ENCODE measurements around the gene UBA6.

The UBA6 gene

GRCh38 chr4:67700116-67700737 lies 728 bp downstream of the UBA6 start:
- H3K9ac ChIP-seq (ENCODE audit: low read depth, low read length), result peak overlapping the region; percentile 82
- peaks cover 96% of the 10 kb centered on the region for H3K79me2 ChIP-seq (ENCODE audit: insufficient read depth, low read length)
- H3K4me1 ChIP-seq (ENCODE audit: insufficient read depth, low read length), result peaks cover 60% of the 10 kb centered on the region
- peak; percentile 31 for ATAC-seq (ENCODE audit: insufficient read depth, low read depth)
- peak; percentile 24 for DNase-seq
- peak overlapping the region; percentile 77 to 94 for H3K4me3 ChIP-seq (ENCODE audit: low read depth in 1 of 2, low read length in 2 of 2)
- no peaks in the 10 kb centered on the region for H3K27me3 ChIP-seq (ENCODE audit: insufficient read depth, low read length, poor library complexity)
- H2AFZ ChIP-seq (ENCODE audit: low read depth, low read length), result peak overlapping the region; percentile 75
- H3K4me2 ChIP-seq (ENCODE audit: insufficient read depth, low read length), result peak overlapping the region; percentile 88
- H4K20me1 ChIP-seq (ENCODE audit: insufficient read depth, low read length), result peaks cover 3% of the 10 kb centered on the region; the same call in 1 of the 2 replicates
- peaks cover 33% of the 10 kb centered on the region for H3K36me3 ChIP-seq (ENCODE audit: insufficient read depth, low read length)
- TF ChIP-seq EZH2 (IDR thresholded peaks at IDR 0.05; ENCODE audit: borderline replicate concordance, low read depth, low read length, severe bottlenecking), result no peak
- TF ChIP-seq, protein P1, sequence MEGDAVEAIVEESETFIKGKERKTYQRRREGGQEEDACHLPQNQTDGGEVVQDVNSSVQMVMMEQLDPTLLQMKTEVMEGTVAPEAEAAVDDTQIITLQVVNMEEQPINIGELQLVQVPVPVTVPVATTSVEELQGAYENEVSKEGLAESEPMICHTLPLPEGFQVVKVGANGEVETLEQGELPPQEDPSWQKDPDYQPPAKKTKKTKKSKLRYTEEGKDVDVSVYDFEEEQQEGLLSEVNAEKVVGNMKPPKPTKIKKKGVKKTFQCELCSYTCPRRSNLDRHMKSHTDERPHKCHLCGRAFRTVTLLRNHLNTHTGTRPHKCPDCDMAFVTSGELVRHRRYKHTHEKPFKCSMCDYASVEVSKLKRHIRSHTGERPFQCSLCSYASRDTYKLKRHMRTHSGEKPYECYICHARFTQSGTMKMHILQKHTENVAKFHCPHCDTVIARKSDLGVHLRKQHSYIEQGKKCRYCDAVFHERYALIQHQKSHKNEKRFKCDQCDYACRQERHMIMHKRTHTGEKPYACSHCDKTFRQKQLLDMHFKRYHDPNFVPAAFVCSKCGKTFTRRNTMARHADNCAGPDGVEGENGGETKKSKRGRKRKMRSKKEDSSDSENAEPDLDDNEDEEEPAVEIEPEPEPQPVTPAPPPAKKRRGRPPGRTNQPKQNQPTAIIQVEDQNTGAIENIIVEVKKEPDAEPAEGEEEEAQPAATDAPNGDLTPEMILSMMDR (IDR thresholded peaks at IDR 0.05; ENCODE audit: borderline replicate concordance, extremely low read depth, low read length, poor library complexity, severe bottlenecking), result no peak
- H3K9me3 ChIP-seq (ENCODE audit: insufficient read depth, low read length, severe bottlenecking), result no peaks in the 10 kb centered on the region
- H3K27ac ChIP-seq (ENCODE audit: low read length), result peak overlapping the region; percentile 82

GRCh38 chr4:67699603-67700002 lies 1.4 kb downstream of the UBA6 start:
- Histone ChIP-seq H3K4me1 (ENCODE audit: insufficient read depth, low read length) (peaks cover 60% of the 10 kb centered on the region), H3K4me2 (ENCODE audit: insufficient read depth, low read length) (peak overlapping the region; percentile 88), H3K4me3 (ENCODE audit: low read depth in 1 of 2, low read length in 2 of 2) (peak overlapping the region; percentile 77 to 94), H3K9ac (ENCODE audit: low read depth, low read length) (peak overlapping the region; percentile 82), H2AFZ (ENCODE audit: low read depth, low read length) (peak overlapping the region; percentile 75; the same call in 1 of the 2 replicates), H4K20me1 (ENCODE audit: insufficient read depth, low read length) (peaks cover 3% of the 10 kb centered on the region; the same call in 1 of the 2 replicates), H3K27ac (ENCODE audit: low read length) (peak overlapping the region; percentile 82), H3K27me3 (ENCODE audit: insufficient read depth, low read length, poor library complexity) (no peaks in the 10 kb centered on the region), H3K36me3 (ENCODE audit: insufficient read depth, low read length) (peaks cover 34% of the 10 kb centered on the region), H3K79me2 (ENCODE audit: insufficient read depth, low read length) (peaks cover 97% of the 10 kb centered on the region), H3K9me3 (ENCODE audit: insufficient read depth, low read length, severe bottlenecking) (no peaks in the 10 kb centered on the region)
- TF ChIP-seq EZH2 (IDR thresholded peaks at IDR 0.05; ENCODE audit: borderline replicate concordance, low read depth, low read length, severe bottlenecking), result no peak
- TF ChIP-seq, protein P1 (IDR thresholded peaks at IDR 0.05; ENCODE audit: borderline replicate concordance, extremely low read depth, low read length, poor library complexity, severe bottlenecking), result no peak
- ATAC-seq (ENCODE audit: insufficient read depth, low read depth) (no peak), DNase-seq (no peak)

DNA sequence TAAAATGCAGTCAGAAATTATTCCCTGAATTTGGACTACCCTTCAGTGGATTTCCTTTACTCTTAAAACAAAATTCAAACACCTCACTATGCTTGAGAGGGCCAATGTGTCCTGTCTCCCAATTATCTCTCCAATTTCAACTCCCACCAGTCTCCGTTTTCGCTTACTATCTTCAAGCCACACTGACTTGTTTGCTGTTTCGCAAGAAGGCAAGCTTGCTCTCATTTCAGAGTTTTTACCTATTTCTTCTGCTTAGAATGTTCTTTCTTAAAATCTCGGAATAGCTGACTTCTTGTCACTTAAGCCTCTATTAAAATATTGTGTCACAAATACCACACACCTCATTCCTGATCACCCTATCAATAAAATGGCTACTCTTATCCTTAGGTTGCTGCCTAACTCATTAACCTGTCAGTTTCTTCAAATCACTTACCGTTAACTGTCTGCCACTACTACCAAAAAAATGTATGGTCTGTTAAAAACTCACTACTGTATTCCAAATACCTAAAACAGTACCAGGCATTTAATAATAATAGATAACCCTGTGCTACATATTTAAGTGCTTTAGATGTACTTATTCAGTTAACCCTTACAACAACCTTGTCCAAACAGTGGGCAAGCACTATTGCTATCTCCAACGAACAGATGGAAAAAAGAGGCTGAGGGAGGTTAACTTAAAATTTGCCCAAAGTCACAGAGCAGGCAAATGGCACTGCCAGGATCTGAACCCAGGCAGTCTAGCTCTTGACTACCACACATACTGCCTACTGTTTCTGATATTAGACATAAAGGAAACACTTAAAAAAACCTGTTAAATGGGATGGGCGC lies 2.9 kb downstream of the UBA6 start:
- DNase-seq, result no peak
- Histone ChIP-seq H3K9me3 (ENCODE audit: insufficient read depth, low read length, severe bottlenecking) (no peaks in the 10 kb centered on the region), H3K9ac (ENCODE audit: low read depth, low read length) (no peak overlapping the region; the same call in 1 of the 2 replicates), H4K20me1 (ENCODE audit: insufficient read depth, low read length) (peaks cover 3% of the 10 kb centered on the region; the same call in 1 of the 2 replicates), H3K79me2 (ENCODE audit: insufficient read depth, low read length) (peaks cover 91% of the 10 kb centered on the region), H3K4me3 (ENCODE audit: low read depth in 1 of 2, low read length in 2 of 2) (no peak overlapping the region), H3K27ac (ENCODE audit: low read length) (no peak overlapping the region), H3K27me3 (ENCODE audit: insufficient read depth, low read length, poor library complexity) (no peaks in the 10 kb centered on the region), H3K4me1 (ENCODE audit: insufficient read depth, low read length) (peaks cover 48% of the 10 kb centered on the region), H3K36me3 (ENCODE audit: insufficient read depth, low read length) (peaks cover 31% of the 10 kb centered on the region), H3K4me2 (ENCODE audit: insufficient read depth, low read length) (peak overlapping the region; percentile 88), H2AFZ (ENCODE audit: low read depth, low read length) (no peak overlapping the region)
- no peak for ATAC-seq (ENCODE audit: insufficient read depth, low read depth)
- TF ChIP-seq EZH2 (IDR thresholded peaks at IDR 0.05; ENCODE audit: borderline replicate concordance, low read depth, low read length, severe bottlenecking), result no peak
- TF ChIP-seq, protein P1 (IDR thresholded peaks at IDR 0.05; ENCODE audit: borderline replicate concordance, extremely low read depth, low read length, poor library complexity, severe bottlenecking), result no peak
